Stimulated activated CD8-positive, alpha-beta memory T cell treated with anti-CD3 and anti-CD28 coated beads, Interleukin-7, amount 100 ng/mL, for 1 hour (primary cell): ENCODE data around the gene TNFRSF13B.
"Not testable (repeated sequence)": the region's sequence is repeated elsewhere in the genome, so short reads cannot be mapped to it uniquely, and the experiment has no call there.

Source experiments
- DNase-seq, 2 donors: peaks; one replicate each; pipeline ENCODE4 v3.0.0-alpha.2; 2020; ENCODE audit warnings: low read depth in 2 of 2

TNFRSF13B gene

GRCh38 chr17:16911141-16911937 lies 60.6 kb downstream of the TNFRSF13B start:
- no peak for DNase-seq

DNA sequence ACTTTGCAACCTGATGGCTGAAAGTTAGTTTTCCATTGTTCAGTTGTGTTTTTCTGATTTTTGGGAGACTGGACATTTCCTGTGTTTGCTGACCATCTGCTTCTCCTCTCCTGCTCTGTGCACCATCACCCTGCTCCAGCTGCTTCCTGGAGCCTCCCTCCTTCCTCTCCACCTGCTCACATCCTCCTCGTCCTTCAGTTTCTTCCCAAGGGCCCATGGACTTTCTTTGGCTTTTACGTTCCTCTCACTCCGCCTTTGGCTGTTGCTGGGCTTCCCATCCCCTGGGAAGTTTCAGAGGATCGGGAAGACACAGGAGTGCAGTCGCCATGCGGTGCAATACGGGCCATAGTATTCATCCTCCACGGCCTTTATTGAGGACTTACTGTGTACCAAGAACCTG lies 61.6 kb downstream of the TNFRSF13B start:
- DNase-seq, result no peak

DNA sequence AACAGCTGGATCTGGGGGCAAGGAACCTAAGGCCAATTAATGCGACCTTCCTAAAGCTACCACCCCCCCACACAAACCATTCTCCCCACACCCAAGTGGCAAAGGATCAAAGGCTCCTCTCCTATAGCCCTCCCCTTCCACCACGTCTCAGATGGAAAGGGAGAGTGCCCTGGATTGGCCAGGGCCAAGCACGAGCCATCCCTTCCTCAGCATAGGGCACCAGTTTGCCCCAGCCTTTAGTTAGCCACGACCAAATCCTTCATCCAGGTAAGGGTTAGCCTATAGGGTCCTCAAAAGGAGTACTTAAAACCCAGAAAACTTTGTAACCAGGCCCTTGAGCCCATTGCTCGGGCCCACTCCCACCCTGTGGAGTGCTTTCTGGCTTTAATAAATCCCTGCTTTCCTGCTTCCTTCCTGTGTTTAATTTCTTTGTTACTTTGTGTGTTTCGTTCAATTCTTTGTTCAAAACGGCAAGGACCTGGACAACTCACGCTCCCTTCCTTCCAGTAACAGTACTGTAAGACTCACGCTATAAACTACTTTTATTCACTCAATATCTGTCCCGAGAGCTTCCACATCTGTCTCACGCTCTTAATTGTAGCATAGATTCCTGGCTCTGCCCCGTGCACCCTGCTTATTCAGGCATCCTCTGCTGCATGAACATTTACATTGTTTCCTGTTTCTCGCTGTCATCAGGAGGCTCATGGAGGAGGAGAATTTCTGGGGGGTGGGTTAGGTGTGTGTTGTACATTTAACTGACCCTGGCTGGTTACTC lies 62.3 kb downstream of the TNFRSF13B start:
- DNase-seq, result no peak

- no peak for DNase-seq
These were observed 63.6 kb downstream of the TNFRSF13B start for GRCh38 chr17:16908273-16908672.

GRCh38 chr17:16906680-16907079 lies 65.2 kb downstream of the TNFRSF13B start:
- no peak for DNase-seq

DNA sequence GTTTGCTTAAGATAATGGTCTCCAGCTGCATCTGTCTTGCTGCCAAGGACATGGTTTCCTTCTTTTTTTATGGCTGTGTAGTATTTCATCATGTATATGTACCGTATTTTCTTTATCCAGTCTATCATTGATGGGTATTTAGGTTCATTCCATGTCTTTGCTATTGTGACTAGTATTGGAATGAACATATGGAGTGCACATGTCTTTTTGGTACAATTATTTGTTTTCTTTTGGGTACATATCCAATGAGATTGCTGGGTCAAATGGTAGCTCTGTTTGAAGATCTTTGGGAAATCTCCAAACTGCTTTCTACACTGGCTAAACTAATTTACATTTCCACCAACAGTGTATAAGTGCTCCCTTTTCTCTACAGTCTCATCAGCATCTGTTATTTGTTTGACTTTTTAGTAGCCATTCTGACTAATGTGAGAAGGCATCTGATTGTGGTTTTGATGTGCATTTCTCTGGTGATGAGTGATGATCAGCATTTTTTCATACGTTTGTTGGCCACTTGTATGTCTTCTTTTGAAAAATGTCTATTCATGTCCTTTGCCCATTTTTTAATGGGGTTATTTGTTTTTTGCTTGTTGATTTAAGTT lies 66.2 kb downstream of the TNFRSF13B start:
- DNase-seq, result no peak

- DNase-seq, result not testable (repeated sequence)
These were observed 68.8 kb downstream of the TNFRSF13B start for GRCh38 chr17:16903070-16903469.

GRCh38 chr17:16900288-16900882 lies 71.5 kb downstream of the TNFRSF13B start:
- DNase-seq, result no peak

DNA sequence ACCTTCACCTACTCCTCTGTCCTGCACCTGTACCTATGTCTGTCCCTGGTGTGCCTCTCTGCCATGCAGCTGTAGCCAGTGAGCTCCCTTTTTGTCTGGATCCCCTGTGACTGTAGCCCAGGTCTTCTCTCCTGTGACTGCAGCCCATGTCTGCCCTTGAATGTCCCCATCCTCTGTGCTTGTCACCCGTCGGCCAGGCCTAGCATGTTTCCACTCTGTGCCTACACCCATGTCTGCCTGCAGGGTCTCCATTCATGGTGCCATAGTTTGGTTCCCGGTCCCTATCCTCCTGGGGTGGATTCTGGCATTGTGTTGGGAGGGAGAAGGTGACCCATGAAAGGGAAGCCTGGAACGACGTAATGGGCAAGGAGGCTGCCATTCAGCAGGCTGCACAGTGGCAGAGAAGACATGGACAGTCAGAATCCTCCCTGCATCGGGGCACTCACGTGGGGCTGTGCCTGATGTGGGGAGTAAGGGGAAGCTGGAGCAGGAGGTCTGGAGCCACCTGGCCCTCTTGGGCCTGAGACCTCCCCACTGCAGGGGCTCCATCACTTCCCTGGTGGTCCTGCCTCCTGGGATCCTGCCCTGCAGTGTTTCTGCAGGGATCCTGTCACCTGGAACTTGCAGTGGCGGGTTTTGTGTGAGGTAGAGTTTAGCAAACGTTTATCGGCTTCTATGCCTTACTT lies 74.6 kb downstream of the TNFRSF13B start:
- DNase-seq, result not testable (repeated sequence)

DNA sequence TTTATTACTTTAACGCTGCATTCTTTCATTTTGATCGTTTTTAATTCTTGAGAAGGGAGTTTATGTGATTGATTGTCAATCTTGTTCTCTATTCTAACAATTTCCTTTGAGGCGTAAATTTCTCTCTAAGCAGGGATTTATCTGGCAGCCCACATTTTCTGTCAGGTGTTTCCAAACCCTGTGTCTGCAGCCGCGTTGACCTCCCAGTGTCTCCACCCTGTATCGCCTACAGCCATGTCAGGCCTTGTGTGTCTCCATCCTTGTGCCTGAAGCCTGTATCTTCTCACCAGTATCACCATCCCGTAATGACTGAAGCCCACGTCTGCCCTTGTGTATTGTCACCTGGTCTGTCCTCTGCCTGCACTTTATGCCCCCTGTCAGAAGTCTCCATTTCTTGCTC lies 75.7 kb downstream of the TNFRSF13B start:
- not testable (repeated sequence) for DNase-seq

DNA sequence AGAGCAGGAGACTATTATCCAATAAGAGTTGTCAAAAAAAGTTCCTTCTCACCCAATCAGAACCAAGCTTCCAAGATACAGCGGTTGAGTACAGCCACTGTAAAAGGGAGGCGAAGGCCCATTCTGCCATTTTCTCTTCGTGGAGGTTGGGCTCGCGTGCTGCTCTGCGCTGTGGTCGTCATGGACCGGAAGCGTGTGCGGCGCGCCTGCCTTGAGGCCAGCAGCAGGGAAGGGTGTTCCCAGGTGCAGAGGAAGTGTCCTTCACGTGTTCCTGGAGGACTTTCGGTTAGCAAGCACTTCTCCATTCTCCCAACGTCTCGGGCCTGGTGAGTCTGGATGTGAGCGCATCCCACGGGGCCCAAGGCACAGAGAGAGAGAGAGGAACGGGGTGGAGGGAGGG lies 78.4 kb downstream of the TNFRSF13B start:
- DNase-seq, result not testable (repeated sequence)

GRCh38 chr17:16892876-16893454 lies 79.0 kb downstream of the TNFRSF13B start:
- DNase-seq, result not testable (repeated sequence)

DNA sequence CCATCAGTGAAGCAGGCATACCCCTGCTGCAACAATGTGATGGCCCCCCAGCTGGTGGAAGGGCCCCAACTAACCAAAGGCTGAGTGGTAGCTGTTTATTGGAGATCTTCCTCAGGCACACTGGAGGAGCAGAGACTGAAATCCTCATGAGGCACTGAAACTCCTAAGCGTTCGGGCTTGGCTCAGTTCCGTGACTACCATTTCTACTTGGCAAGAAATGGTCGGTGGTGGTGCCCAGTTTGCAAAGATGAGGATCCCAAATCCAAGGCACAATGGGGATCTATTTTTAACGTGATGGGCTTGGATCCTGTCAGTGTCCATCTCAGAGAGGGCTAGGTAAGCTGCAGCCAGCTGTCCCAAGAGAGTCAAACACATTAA lies 82.8 kb downstream of the TNFRSF13B start:
- DNase-seq, result no peak
